Kidney tubule cell (primary cell): ENCODE measurements around the gene PHGDH.
"Not testable (repeated sequence)": the region's sequence is repeated elsewhere in the genome, so short reads cannot be mapped to it uniquely, and the experiment has no call there.

ENCODE experiments used
- DNase-seq: peaks from one replicate; pipeline ENCODE4 v3.0.0-alpha.2; 2018; ENCODE audit warnings: low spot score

PHGDH gene

DNA sequence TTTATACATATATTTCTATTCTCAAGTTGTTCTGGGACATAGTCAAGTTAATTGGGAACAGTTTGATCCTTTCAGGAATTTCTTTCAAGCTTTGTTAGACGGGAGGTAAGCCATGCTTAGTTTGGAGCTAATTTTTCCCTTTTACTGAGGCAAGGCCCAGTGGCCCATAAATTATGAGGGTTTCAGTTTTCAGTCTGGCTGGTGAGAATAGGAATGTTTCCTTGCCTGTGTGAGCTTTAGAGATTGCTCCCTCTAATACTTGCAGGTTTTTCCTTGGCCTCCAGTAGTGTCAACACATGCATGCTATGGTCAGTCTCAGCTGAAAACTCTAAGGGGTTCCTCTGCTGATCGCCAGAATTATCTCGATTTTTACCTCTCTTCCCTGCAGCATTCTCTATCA, 14.1 kb upstream of the PHGDH start:
- no peak for DNase-seq

- DNase-seq: no peak
Observed at GRCh38 chr1:119700326-119700725, 11.4 kb upstream of the PHGDH start.

DNA sequence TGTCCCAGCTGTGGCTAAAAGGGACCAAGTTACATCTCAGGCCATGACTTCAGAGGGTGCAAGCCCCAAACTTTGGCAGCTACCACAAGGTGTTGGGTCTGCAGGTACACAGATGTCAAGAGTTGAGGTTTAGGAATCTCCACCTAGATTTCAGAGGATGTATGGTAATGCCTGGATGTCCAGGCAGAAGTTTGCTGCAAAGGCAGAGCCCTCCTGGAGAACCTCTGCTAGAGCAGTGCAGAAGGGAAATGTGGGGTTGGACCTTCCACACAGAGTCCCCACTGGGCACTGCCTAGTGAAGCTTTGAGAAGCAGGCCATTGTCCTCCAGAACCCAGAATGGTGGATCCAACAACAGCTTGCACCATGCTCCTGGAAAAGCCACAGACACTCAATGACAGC, 10.1 kb upstream of the PHGDH start:
- no peak for DNase-seq

DNA sequence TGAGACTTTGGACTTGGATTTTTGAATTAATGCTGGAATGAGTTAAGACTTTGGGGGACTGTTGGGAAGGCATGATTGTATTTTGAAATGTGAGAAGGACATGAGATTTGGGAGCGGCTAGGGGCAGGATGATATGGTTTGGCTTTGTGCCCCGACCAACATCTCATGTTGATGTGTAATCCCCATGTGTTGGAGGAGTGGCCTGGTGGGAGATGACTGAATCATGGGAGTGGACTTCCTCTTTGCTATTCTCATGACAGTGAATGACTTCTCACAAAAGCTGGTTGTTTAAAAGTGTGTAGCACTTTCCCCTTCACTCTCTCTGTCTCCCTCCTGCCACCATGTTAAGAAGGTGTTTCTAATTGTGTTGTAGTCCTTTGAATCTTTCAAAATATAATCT, 9.3 kb upstream of the PHGDH start:
- peak; percentile 57 for DNase-seq

- no peak for DNase-seq
Observed at GRCh38 chr1:119703666-119704450, 7.9 kb upstream of the PHGDH start.

DNA sequence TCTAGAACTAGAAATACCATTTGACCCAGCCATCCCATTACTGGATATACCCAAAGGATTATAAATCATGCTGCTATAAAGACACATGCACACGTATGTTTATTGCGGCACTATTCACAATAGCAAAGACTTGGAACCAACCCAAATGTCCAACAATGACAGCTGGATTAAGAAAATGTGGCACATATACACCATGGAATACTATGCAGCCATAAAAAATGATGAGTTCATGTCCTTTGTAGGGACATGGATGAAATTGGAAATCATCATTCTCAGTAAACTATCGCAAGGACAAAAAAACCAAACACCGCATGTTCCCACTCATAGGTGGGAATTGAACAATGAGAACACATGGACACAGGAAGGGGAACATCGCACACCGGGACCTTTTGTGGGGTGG, 5.1 kb upstream of the PHGDH start:
- not testable (repeated sequence) for DNase-seq

GRCh38 chr1:119711356-119711803, 354 bp upstream of the PHGDH start:
- DNase-seq: not testable (repeated sequence)

DNA sequence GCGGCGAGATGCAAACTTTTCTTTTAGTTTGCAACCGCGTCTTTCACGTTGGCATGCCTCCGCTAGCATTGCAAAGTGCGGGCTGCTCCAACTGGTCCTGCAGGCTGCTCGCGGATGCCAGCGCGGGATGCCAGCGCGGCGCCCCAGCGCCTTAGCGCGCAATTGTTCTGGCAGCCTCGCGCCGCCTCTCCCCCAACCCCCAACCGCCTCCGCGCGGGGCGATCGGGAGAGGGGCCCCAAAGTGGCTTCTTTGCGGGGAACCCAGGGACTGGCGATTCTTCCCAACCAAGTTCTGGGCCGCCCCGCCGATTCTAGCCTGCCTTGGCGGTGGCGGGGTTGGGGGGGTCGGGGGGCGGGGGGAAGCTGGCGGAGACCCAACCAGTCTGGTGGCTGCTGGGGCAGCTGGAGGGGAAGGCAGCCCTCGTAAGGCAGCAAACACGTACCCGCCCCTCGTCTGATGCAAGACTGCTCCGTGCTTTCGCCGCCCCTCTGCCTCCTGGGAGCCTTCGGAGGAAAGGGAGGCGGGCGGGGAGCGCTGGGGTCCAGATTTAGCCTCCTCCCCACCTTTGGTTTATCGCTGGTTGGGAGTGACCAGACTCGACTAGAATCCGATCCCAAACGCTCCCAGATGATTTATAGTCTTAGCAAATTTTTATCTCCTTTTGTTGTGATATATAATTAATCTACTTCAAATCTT, 756 bp downstream of the PHGDH start:
- DNase-seq: peak; percentile 74

GRCh38 chr1:119713039-119713748, 1.5 kb downstream of the PHGDH start:
- peak; percentile 29 for DNase-seq

DNA sequence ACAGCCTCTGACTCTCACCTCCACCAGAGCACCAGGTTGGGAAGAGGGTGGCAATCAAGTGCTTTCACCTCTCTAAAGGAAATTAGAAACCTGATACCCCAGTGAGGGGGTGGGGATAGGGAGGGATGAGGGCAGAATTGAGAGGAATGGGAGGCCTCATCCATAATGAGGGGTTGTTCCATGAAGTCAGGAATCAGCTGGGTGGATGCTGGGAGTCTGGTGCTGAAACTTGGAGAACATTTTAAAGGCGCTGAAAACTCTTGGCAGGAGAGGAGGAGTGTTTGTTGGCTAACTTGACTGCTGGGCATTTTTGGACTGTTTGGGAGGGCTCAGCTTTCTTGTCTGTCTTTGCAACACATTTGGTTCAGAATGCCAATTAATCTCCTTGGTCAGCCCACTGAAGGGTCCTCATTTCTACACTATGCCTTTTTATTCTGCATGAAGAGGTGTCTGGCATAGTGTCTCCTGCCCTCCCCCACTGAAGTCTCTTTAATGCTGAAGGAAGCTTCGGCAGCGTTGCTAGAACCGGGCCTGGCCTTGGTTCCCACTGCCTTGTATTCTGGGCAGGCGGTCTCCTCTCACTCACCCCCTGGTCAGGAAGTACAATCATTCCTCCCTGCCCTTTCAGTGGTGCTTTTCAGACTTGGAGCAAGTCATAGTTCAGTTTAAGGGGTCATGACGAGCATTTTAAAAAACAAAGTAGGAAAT, 2.2 kb downstream of the PHGDH start:
- no peak for DNase-seq

DNA sequence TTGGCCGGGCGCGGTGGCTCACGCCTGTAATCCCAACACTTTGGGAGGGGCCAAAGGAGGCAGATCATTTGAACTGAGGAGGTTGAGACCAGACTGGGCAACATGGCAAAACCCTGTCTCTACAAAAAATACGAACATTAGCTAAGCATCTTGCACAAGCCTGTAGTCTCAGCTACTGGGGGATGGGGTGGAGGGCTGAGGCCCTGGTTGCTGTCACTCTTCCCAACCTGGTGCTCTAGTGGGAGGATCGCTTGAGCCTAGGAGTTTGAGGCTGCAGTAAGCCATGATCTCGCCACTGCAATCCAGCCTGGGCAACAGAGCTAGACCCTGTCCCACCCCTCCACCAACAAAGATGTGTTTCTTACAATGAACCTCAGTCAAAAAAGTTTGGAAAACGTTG, 2.8 kb downstream of the PHGDH start:
- DNase-seq: no peak

DNA sequence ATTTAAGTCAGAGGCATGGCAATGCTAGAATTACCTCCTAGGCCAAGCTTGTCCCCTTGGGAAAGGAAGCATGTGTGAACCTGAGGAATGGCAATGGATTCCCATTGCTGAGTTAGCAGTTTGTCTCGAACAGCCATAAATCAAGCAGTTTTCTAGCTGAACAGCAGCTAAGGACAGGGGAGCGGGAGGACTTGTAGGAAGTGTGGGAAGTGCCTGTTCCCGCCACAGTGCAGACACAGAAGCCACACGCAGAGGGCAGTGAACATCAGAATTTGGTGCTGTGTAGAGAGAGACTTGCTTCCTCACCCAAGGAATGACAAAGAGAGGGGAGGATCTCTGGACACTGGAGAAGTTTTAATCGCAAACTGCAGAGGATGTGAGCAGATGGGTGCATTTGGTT, 3.8 kb downstream of the PHGDH start:
- peak; percentile 33 for DNase-seq

DNA sequence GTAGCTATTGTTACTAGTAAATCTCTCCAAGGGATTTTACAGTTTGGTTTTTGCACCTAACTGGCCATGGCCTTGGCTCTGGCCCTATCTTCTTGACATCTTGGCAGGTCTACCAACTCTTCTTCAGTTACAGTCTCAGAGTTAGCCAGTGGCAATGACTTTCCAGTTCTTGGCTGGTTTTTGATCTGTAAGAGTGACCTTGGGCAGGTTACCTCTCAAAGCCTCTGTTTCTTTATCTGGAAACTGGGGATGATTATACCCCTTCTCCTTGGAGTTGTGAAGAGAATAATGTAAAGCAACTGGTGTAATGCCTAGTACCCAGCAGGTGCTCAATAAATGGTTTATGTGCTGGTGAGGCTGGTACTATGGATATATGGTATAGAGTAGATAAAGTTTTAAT, 6.7 kb downstream of the PHGDH start:
- DNase-seq: no peak

GRCh38 chr1:119718972-119719371, 7.2 kb downstream of the PHGDH start:
- DNase-seq: peak; percentile 34

DNA sequence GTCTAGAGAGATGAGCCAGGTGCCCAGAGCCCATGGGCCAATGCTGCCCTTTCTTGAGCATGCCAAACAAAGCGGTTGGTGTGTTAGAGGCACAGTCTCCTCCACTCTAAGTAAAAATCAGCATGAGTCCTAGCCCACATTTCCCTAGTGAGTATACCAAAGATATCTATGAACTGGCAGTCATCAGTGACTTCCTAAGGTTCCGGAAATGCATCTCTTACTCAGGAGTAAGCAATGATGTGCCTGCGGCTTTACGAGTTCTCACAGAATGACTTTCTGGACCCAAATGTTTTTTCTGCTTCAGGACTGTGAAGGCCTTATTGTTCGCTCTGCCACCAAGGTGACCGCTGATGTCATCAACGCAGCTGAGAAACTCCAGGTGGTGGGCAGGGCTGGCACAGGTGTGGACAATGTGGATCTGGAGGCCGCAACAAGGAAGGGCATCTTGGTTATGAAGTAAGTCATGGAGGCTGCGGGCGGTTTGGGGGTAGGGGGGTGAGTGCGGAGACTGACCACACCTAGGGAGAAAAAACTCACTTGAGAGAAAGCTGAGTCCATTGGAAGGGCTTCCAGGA, 9.2 kb downstream of the PHGDH start:
- DNase-seq: no peak

- no peak for DNase-seq
Observed at GRCh38 chr1:119721896-119722295, 10.2 kb downstream of the PHGDH start.

- no peak for DNase-seq
Observed at GRCh38 chr1:119724611-119725218, 13.0 kb downstream of the PHGDH start.

GRCh38 chr1:119725626-119726025, 13.9 kb downstream of the PHGDH start:
- DNase-seq: no peak

GRCh38 chr1:119727991-119728390, 16.3 kb downstream of the PHGDH start:
- peak; percentile 62 for DNase-seq

DNA sequence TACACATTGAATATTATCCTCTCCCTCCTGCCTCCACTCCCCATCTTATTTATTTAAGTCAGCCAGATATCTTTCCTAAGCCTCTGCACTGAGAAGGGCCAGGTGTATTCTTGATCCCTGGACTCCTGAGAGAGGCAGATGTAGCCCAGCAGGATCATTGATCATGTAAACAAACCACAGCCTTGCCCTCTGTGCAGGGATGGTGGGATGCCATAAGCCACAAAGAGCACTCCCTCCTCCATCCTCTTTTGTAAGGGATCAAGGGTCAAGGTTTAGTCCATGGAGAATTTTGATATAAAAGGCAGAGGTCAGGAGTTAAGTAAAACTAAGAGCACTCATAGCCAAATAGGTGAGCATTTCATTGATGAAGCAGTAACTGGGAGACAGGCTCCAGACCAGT, 17.3 kb downstream of the PHGDH start:
- no peak for DNase-seq

GRCh38 chr1:119731060-119731459, 19.3 kb downstream of the PHGDH start:
- peak; percentile 73 for DNase-seq
